CD1c-positive myeloid dendritic cell (primary cell): ENCODE data around the gene PARD3.
A peak's percentile ranks its signal among the peaks of the same experiment; 100 is the strongest.

Experiments used
- DNase-seq: peaks from one replicate; pipeline ENCODE4 v3.0.0-alpha.2; 2016; ENCODE audit errors: extremely low spot score

The PARD3 gene

DNA sequence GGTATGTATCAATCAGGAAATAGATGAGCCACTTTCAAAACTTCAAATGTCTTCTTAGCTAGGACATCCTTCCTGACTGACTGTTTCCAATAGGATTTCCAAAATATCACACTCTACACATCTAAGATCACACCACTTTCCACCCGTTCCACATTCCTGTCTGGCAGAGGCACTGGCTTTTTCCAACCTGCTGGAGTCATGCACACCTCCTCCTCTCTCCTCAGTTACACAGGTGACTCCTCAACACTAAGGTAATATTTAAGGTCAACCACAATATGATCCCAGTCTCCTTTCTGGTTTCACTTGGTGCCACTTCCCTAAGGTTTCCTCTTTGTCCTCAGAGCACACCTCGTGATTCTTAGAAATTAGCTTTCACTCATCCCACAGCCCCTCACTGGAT is 196.5 kb downstream of the PARD3 start:
- no peak for DNase-seq

DNA sequence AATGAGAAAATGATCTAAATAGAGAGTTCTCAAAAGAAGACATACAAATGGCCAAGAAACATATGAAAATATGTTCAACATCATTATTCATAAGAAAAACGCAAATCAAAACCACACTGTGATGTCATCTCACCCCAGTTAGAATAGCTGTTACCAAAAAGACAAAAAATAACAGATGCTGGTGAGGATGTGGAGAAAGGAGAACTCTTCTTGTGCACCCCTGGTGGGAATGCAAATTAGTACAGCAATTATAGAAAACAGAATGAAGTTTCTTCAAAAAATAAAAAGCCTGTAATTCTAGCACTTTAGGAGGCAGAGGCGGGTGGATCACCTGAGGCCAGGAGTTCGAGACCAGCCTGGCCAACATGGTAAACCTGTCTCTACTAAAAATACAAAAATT is 199.3 kb downstream of the PARD3 start:
- DNase-seq = no peak

DNA sequence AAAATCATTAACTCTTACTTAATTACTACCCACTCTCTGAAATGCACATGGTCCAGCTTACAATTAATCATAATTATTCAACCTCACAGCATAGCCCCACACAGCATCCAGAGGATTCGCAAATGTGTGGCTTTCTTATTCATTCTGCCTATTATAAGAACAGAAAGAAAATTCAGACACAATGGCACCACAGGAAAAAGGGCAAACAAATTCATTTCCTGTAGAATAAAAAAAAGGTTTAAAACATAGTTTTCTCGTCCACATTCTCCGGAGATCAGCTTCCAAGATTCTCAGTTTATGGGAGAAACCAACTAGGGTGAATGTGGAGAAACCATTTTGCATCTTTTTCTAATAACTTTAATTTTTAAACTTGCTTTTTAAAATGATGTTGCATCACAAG is 201.6 kb downstream of the PARD3 start:
- DNase-seq = no peak

DNA sequence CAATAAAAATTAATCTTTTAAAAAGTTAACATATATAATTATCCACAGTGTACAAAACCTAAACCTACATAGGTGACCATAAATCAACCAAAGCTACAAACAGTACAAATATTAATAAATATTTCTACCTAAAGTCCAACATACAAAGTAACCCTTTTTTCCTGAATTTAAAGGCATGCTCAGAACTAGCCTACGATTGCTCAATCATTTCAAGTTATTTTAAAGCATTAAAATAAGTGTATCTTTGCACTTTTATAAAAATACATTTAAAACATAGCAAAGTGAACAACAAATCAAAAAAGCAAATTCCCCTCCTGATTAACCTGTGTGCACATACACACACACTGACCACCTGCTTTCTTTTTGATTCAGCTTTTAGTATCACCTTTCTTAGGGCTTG is 202.2 kb downstream of the PARD3 start:
- no peak for DNase-seq

DNA sequence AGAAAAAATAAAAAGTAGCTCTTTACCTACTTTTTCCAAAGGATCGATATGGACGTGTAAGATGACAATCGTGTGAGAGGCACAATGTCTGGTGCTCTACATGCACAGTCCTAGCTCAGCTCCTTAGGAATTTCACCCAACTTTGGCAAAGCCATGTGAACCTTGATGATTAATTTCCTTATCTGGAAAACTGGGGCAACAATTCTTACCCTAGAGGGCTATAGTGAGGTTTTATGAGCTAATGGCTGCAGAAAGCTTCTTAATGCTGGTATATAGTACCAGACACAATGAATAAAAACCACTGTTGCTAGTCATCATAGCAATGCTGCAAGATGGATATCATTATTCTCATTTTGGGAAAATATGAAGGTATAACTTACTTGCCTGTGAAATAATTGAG is 202.7 kb downstream of the PARD3 start:
- DNase-seq = no peak

DNA sequence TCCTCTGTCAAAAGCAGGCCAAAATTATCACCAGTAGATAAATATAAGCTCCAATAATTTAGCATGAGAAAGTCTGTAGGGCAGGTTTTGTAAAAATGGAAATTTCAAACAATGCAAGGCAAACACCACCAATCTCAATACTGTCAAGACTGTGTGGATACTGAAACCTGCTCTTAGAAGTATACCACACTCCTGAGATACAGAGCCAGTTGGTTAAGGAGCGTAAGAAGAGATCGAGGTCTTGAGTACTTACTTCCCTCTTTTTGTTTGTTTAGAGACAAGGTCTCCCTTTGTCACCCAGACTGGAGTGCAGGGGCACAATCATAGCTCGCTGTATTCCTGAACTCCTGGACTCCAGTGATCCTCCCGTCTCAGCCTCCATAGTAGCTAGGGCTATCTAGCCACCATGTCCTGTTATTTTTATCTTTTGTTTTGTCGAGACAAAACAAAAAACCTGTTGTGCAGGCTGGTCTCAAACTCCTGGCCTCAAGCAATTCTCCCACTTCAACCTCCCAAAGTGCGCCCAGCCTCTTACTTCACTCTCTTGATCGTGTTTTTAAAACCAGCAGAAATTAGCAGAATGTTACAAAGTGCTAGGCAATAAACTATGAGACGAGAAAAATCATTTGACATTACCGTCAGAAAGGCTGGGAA is 205.7 kb downstream of the PARD3 start:
- no peak for DNase-seq

DNA sequence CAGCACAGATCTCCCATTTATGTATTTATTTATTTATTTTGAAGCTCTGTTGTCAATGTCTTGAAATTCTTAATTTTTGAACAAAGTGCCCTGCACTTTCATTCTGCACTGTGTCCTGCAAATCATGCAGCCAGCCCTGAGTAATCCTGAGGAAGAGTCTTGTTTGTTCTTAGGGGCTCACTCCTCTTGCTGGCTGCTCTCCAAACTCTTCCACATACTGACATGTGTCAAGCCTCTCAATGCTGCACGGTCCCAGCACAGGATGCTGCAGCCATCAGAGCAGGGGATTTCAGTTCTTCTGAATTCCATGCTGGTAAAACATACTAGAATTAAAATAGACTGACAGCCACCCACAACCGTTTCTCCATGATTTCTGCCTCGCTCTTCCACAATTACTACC is 207.2 kb downstream of the PARD3 start:
- no peak for DNase-seq

DNA sequence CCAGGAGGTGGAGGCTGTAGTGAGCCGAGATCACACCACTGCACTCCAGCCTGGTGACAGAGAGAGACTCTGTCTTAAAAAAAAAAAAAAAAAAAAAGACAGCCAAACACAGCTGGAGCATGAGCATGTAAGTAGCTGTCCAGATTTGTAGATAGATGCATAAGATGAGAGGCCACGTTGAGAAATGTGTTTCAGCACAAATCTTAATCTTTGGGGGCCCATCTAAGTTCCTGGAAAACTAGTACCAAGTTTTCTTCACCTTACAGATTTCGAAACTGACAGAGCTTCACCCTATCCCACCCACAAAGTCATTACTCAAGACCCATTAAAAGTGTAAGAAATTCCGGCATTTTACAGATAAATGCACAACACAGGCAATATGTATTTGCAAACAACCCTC is 208.2 kb downstream of the PARD3 start:
- DNase-seq = no peak

DNA sequence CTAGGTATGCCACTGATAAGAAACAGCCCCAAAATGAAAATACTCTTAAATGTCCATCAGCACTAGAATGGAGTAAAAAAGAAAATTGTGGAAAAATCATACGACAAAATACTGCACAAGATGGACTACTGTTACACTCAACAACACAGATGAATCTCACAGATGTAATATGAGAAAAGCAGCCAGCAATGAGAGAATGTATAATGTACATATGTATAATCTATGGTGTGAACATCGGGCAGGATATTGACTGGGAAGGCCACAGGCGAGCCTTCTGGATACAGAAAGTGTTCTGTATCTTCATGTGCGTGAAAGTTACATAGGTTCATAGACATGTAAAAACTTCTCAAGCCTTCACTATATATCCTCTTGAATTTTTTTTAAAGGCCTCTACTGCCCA is 212.6 kb downstream of the PARD3 start:
- DNase-seq = no peak

DNA sequence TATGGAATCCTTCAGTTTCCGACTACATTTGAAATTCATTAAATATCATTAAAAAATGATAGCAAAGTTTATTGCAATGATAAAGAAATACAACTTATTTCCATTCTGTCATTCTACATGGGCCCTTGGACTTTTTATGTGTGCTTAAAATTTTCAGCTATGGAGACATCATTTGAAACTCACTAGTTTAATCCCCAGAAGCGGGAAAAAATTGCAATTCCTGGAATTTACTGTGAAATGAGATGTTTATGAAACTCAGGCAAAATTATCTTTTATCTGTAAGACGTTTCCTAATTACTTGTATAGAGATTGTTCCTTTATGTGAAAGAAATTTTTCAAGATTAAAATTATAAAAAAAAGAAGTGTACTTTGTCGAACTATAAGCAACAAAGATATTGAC is 213.4 kb downstream of the PARD3 start:
- DNase-seq = no peak

DNA sequence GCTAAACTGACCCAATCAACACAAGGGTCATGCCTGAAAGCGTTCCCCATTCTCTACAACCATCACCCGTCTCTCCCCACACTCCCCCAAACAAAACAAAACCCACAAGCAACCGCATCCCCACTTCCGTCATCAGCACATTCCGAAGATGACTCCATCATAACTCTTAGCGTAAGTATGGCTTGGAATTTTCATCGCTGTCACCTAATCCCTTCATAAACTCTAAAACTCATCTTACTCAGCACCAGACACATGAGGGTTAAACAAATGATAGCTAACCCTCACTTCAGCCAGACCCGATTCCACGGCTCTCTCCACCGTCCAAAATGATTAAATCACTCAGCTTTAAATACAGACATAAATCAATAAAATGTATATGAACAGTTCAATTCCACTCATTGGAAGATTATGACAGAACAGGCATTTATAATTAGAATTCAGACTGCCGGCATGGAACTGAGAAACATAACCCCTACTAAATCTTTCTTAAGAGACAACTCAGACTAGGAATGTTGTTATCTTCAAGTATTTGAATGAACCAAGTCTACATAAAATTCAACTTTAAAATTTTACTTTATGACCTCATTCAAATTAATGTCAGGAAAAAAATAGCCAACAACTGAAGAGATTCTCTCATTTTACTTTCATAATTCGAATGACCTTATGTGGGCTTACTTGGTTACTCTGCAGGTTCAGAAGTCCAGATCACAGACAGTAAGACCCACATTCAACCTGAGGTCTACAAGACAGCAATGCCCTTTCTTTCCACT is 215.9 kb downstream of the PARD3 start:
- DNase-seq = no peak

DNA sequence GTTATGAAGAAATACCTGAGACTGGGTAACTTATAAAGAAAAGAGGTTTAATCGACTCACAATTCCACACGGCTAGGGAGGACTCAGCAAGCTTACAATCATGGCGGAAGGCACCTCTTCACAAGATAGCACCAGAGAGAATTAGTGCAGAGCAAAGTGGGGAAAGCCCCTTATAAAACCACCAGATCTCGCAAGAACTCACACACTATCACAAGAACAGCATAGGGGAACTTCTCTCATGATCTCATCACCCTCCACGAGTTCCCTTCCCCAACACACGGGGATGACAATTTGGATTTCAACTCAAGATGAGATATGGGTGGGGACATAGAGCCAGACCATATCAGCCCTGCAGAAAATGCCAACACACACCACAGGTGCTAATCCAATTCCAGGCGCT is 218.7 kb downstream of the PARD3 start:
- no peak for DNase-seq

DNA sequence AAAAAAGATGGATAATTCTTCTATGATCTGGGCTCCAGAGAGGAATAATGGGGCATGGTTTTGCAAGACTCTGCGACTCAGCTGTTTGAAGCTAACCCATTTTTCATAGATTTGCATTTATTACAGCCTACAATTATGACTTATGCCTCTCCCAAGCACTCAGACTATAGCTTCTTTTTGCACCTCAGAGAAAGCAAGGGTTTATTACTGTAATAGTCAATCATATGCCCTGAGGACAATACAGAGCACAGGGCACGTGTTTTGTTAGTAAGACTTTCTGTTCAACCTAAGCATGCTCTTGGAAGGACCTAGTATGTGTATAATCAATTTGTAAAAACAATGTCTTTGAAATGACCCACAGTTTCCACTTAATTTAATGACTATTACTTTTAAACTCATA is 221.2 kb downstream of the PARD3 start:
- DNase-seq = no peak

DNA sequence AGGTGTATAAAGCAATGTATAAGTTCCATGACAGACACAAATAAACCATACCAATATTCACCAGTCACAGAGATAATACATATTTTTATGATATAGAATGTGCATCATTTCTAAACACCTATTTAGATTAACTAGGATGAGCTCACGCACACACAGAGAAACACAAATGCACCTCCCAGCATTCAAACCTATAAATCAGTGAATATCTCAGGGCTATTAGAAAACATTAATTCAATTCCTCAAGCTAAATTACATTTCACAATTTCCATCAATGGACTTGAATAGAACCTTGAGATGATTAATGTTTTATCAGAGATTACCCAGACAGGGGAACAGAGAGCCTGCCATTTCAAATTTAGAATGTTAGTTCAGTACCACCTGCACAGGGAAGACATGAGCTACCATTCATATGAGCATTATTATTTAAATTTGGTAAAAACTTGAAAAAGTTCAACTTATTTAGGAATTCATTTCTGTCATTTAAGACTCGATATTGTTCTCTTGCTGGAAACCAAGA is 221.7 kb downstream of the PARD3 start:
- no peak for DNase-seq

DNA sequence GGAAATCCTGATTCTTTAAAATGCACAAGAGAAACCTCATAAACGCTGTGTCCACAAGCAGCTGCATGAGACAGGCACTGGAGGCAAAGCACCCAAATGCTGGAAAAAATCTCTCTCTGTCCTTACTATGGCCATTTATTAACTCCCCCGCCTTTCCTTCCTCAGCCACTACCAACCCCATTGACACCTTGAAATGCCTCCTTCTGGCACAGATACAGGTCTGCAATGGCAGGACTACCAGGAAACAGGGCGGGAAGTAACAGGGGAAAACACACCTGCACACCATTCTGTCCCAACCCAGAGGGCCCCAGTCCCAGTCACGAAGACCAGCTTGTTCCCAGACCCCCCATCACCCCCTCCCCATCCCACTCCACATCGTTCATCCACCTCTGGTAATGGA is 224.3 kb downstream of the PARD3 start:
- no peak for DNase-seq

DNA sequence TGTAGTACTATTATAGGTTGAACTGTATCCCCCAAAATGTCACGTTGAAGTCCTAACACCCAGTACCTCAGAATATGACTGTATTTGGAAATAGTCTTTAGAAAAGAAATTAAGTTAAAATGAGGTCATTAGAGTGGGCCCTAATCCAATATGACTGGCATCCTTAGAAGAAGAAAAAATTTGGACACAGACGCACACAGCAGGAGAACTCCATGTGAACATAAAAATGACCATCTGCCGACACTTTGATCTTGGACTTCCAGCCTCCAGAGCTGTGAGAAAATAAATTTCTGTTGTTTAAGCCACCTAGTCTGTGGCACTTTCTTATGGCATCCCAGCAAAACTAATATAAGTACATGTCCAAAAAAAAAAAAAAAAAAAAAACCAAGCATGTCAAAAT is 225.8 kb downstream of the PARD3 start:
- DNase-seq = no peak

DNA sequence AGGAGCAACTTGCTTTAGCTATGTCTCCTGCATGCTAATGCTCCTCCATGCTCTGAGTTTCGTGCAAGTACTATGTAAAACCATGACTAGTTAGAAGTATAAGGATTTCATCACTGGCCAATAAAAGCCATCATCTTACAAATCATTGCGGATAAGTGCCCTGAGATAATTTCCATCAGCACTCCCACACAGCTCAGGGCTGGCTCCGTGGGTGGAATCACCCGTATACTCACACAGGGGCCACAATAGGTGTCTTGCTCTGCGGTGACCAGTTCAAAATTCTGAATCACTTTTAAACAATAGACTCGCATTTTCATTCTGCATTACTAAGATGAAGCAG is 227.4 kb downstream of the PARD3 start:
- no peak for DNase-seq

DNA sequence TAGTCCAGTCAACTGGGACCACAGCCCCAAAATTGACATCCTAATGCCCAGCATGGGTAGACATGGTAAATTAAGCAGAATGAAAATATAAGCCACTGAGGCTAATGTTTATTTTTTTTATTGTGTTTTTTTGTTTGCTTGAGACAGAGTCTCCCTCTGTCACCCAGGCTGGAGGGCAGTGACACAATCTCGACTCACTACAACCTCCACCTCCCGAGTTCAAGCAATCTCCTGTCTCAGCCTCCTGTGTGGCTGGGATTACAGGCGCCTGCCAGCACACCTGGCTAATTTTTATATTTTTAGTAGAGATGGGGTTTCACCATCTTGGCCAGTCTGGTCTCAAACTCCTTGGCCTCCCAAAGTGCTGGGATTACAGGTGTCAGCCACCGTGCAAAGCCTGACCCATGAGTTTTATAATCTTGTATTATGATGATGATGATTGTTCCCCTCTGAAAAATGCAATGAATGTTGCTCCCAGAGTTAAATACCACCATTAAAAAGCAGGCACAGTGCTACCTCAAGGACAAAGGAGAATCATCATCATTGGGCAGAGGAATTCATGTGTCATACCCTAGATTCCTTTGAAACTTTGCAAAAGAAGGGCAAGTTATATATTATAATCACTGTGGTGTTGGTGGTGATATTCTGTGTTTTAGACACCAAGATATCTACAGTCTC is 228.0 kb downstream of the PARD3 start:
- no peak for DNase-seq

DNA sequence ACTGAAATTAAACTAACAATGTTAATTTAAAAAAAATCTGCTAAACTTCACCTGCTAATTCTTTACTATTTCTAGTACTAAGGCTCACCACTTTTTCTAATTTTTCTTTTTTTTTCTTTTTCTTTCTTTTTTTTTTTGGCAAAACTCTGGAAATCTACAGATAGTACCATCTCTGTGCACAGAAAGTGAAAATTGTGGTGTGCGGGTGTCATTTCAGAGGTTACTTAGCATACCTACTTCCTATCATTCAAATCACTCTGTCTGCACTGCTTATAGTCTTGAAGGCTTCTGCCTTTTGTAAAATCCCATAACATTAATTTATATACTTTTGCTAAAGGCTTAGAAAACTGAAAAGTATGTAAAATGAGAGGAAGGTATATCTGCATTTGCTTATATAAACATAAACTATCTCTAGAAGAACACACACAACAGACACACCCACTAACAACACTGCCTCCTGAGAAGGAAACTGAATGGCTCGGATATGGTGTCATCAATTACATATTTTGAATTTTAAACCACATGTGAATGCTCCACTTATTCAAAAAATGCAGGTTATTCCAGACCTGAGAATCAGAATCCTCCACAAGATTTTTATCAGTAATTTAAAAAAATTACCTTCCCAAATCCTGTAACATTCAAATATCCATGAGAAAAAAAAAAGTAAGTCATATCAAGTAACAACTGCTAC is 229.5 kb downstream of the PARD3 start:
- DNase-seq = no peak

DNA sequence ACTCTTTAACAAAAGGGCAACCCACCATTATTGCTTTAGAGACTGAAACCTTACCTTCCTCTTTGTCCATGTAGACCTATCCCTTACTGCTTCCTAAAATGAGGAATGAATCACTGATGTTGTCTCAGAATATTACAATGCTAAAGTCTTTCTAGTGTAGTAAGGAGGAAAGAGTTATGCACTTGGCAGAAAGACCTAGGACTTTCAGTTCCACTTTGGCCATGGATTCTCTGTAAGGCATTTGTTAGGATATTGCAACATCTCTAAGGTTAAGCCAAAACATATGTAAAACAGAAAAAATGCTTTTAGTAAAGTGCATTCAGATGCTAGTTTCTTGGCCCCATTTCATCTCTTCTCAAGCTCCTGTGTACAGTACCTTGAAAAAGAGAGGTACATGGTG is 230.9 kb downstream of the PARD3 start:
- DNase-seq = peak; percentile 78

DNA sequence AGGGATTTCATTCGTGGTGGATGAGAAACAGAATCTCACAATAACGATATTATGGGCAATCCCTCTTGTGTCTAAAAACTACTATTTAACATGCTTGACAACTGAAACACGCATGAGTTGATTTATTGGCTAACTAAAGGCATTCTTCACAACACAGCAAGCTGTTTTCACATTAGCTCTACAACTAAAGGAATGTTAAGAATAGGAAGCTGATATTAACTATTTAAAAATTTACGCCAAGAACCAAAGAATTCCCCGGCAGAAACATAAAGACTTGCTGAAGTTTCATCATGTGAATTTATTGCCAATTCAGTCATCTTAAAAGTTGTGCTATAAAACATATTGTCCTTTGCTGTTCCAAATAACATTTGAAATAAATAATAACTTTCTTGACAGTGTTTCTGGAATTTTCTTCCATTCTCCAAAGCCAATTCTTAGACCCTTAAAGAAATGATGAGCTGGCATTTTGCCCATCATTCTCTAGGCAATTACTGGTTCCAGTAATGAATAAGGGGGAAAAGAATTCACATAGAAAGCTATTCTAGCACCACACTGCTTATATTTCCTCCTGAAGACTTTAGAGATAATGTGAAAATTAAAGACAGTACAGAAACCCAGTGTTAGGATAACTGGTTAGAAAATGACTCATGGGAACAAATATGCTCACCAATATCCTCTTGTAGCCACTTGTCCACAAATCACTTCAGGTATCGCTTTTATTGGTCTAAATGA is 233.1 kb downstream of the PARD3 start:
- DNase-seq = no peak

DNA sequence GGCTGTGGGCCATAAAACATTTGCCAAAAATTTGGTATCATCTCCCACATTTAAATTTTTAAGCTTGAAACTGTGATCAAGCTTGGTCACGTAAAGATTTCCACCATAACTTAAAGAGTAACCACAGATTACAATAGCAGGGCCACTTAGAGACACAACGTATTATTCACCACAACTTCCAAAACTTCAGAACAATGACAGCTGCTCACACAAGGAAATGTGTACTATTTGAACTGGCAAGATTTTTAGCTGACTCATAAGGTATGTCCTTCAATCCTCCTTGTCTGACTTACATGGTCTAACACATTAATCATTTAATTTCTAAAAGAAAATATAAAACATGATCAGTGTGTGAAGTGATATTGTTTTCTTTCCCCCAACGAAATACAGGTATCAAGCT is 234.5 kb downstream of the PARD3 start:
- no peak for DNase-seq
